Body of pancreas (tissue), 4 donors: Measurements from ENCODE around the gene MAMSTR.

Source experiments
- POLR2A ChIP-seq, 3 donors: fragments of 450-650 bp; IDR thresholded peaks; one replicate each; pipeline ENCODE4 v1.6.1; 2016; ENCODE audit warnings: antibody characterized with exemption in 3 of 3, mild to moderate bottlenecking in 2 of 3
- TF ChIP-seq, protein P1 (sequence below), 7 experiments: fragments of 450-650 bp in 4 of 7; fragments of 200-600 bp in 3 of 7; sonication (generic) in 3 of 7; IDR thresholded peaks; one replicate each; pipeline ENCODE4 v1.5.1; 2016 to 2019; ENCODE audit warnings: antibody characterized with exemption in 7 of 7

DNA sequence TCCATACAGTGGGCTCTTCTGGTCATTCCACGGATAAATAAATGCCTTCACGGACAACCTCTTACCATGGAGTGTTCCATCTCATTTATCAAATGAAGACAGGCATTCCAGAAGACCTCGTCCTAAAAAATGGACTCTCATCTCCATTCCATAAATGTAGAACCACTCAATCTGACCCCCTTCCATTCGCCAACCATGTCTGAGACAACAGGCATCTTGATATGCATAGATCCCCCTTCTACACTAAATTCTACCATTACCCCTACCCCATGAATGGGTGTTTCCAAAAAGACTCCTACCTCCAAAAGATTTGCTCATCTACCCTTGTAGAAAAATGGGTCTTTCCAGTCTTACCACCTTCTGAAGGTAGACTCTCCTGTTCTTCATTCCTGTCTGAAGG is 11.9 kb upstream of the MAMSTR start:
- TF ChIP-seq, protein P1, sequence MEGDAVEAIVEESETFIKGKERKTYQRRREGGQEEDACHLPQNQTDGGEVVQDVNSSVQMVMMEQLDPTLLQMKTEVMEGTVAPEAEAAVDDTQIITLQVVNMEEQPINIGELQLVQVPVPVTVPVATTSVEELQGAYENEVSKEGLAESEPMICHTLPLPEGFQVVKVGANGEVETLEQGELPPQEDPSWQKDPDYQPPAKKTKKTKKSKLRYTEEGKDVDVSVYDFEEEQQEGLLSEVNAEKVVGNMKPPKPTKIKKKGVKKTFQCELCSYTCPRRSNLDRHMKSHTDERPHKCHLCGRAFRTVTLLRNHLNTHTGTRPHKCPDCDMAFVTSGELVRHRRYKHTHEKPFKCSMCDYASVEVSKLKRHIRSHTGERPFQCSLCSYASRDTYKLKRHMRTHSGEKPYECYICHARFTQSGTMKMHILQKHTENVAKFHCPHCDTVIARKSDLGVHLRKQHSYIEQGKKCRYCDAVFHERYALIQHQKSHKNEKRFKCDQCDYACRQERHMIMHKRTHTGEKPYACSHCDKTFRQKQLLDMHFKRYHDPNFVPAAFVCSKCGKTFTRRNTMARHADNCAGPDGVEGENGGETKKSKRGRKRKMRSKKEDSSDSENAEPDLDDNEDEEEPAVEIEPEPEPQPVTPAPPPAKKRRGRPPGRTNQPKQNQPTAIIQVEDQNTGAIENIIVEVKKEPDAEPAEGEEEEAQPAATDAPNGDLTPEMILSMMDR (IDR thresholded peaks at IDR 0.05): no peak
- TF ChIP-seq POLR2A (IDR thresholded peaks at IDR 0.05): no peak
